ENCODE data around the gene ARID5B.
A peak's percentile ranks its signal among the peaks of the same experiment; 100 is the strongest.
"Not testable (repeated sequence)": the region's sequence is repeated elsewhere in the genome, so short reads cannot be mapped to it uniquely, and the experiment has no call there.

The ARID5B gene

GRCh38 chr10:61974601-61975390, 73.3 kb downstream of the ARID5B start:
- Histone ChIP-seq H3K36me3 (ENCODE audit: insufficient read depth, low read length) (no peaks in the 10 kb centered on the region), H3K4me1 (ENCODE audit: control insufficient read depth, insufficient read depth, low read length) (peaks cover 35% of the 10 kb centered on the region), H3K4me2 (ENCODE audit: low read length) (peak overlapping the region; percentile 72), H3K9ac (ENCODE audit: low read depth, low read length) (peak overlapping the region; percentile 5), H3K27me3 (ENCODE audit: control insufficient read depth, insufficient read depth, low read length) (no peaks in the 10 kb centered on the region), H3K9me3 (replicated peaks; ENCODE audit: low read length) (no peaks in the 10 kb centered on the region), H3K4me3 (ENCODE audit: low read length) (no peak overlapping the region)

- no peaks in the 10 kb centered on the region for H3K27me3 ChIP-seq (ENCODE audit: control insufficient read depth, insufficient read depth, low read length)
- H3K9ac ChIP-seq (ENCODE audit: low read depth, low read length): peak overlapping the region; percentile 5
- no peaks in the 10 kb centered on the region for H3K9me3 ChIP-seq (replicated peaks; ENCODE audit: low read length)
- no peaks in the 10 kb centered on the region for H3K36me3 ChIP-seq (ENCODE audit: insufficient read depth, low read length)
- H3K4me1 ChIP-seq (ENCODE audit: control insufficient read depth, insufficient read depth, low read length): peaks cover 31% of the 10 kb centered on the region
- peak overlapping the region; percentile 72 for H3K4me2 ChIP-seq (ENCODE audit: low read length)
- no peak overlapping the region for H3K4me3 ChIP-seq (ENCODE audit: low read length)
Measured at GRCh38 chr10:61975391-61975932, 74.0 kb downstream of the ARID5B start.

GRCh38 chr10:61976951-61977721, 75.6 kb downstream of the ARID5B start:
- peaks cover 21% of the 10 kb centered on the region for H3K4me1 ChIP-seq (ENCODE audit: control insufficient read depth, insufficient read depth, low read length)
- H3K4me2 ChIP-seq (ENCODE audit: low read length); H3K9me3 ChIP-seq (replicated peaks; ENCODE audit: low read length): not testable (repeated sequence)

GRCh38 chr10:61978965-61979364, 77.5 kb downstream of the ARID5B start:
- H3K27me3 ChIP-seq (ENCODE audit: control insufficient read depth, insufficient read depth, low read length): no peaks in the 10 kb centered on the region
- no peak overlapping the region for H3K4me2 ChIP-seq (ENCODE audit: low read length)
- peaks cover 19% of the 10 kb centered on the region for H3K4me1 ChIP-seq (ENCODE audit: control insufficient read depth, insufficient read depth, low read length)
- H3K36me3 ChIP-seq (ENCODE audit: insufficient read depth, low read length): no peaks in the 10 kb centered on the region
- no peaks in the 10 kb centered on the region for H3K9me3 ChIP-seq (replicated peaks; ENCODE audit: low read length)
- H3K4me3 ChIP-seq (ENCODE audit: low read length): no peak overlapping the region
- H3K9ac ChIP-seq (ENCODE audit: low read depth, low read length): no peak overlapping the region

More at GRCh38 chr10:61976951-61977721, 75.6 kb downstream of the ARID5B start:
- not testable (repeated sequence) for H3K4me3 ChIP-seq (ENCODE audit: low read length); H3K9ac ChIP-seq (ENCODE audit: low read depth, low read length); H3K36me3 ChIP-seq (ENCODE audit: insufficient read depth, low read length); H3K27me3 ChIP-seq (ENCODE audit: control insufficient read depth, insufficient read depth, low read length)

- Histone ChIP-seq H3K9ac (ENCODE audit: low read depth, low read length) (no peak overlapping the region), H3K27me3 (ENCODE audit: control insufficient read depth, insufficient read depth, low read length) (no peaks in the 10 kb centered on the region), H3K36me3 (ENCODE audit: insufficient read depth, low read length) (no peaks in the 10 kb centered on the region), H3K9me3 (replicated peaks; ENCODE audit: low read length) (no peaks in the 10 kb centered on the region), H3K4me3 (ENCODE audit: low read length) (no peak overlapping the region), H3K4me1 (ENCODE audit: control insufficient read depth, insufficient read depth, low read length) (no peaks in the 10 kb centered on the region), H3K4me2 (ENCODE audit: low read length) (no peak overlapping the region)
Measured at GRCh38 chr10:61981460-61981859, 80.0 kb downstream of the ARID5B start.

GRCh38 chr10:61983255-61983654, 81.8 kb downstream of the ARID5B start:
- Histone ChIP-seq H3K4me2 (ENCODE audit: low read length) (no peak overlapping the region), H3K9ac (ENCODE audit: low read depth, low read length) (no peak overlapping the region), H3K4me1 (ENCODE audit: control insufficient read depth, insufficient read depth, low read length) (no peaks in the 10 kb centered on the region), H3K9me3 (replicated peaks; ENCODE audit: low read length) (no peaks in the 10 kb centered on the region), H3K36me3 (ENCODE audit: insufficient read depth, low read length) (no peaks in the 10 kb centered on the region), H3K4me3 (ENCODE audit: low read length) (no peak overlapping the region), H3K27me3 (ENCODE audit: control insufficient read depth, insufficient read depth, low read length) (no peaks in the 10 kb centered on the region)

- H3K9ac ChIP-seq (ENCODE audit: low read depth, low read length): no peak overlapping the region
- H3K27me3 ChIP-seq (ENCODE audit: control insufficient read depth, insufficient read depth, low read length): no peaks in the 10 kb centered on the region
- H3K4me3 ChIP-seq (ENCODE audit: low read length): no peak overlapping the region
- H3K36me3 ChIP-seq (ENCODE audit: insufficient read depth, low read length): no peaks in the 10 kb centered on the region
- H3K9me3 ChIP-seq (replicated peaks; ENCODE audit: low read length): no peaks in the 10 kb centered on the region
- no peaks in the 10 kb centered on the region for H3K4me1 ChIP-seq (ENCODE audit: control insufficient read depth, insufficient read depth, low read length)
- H3K4me2 ChIP-seq (ENCODE audit: low read length): no peak overlapping the region
Measured at GRCh38 chr10:61984803-61985418, 83.4 kb downstream of the ARID5B start.

- no peaks in the 10 kb centered on the region for H3K4me1 ChIP-seq (ENCODE audit: control insufficient read depth, insufficient read depth, low read length)
- H3K9ac ChIP-seq (ENCODE audit: low read depth, low read length): no peak overlapping the region
- H3K27me3 ChIP-seq (ENCODE audit: control insufficient read depth, insufficient read depth, low read length): no peaks in the 10 kb centered on the region
- H3K36me3 ChIP-seq (ENCODE audit: insufficient read depth, low read length): no peaks in the 10 kb centered on the region
- no peaks in the 10 kb centered on the region for H3K9me3 ChIP-seq (replicated peaks; ENCODE audit: low read length)
- no peak overlapping the region for H3K4me3 ChIP-seq (ENCODE audit: low read length)
- no peak overlapping the region for H3K4me2 ChIP-seq (ENCODE audit: low read length)
Measured at GRCh38 chr10:61985715-61986114, 84.2 kb downstream of the ARID5B start.

- Histone ChIP-seq H3K4me2 (ENCODE audit: low read length) (no peak overlapping the region), H3K36me3 (ENCODE audit: insufficient read depth, low read length) (no peaks in the 10 kb centered on the region), H3K4me3 (ENCODE audit: low read length) (no peak overlapping the region), H3K9me3 (replicated peaks; ENCODE audit: low read length) (no peaks in the 10 kb centered on the region), H3K4me1 (ENCODE audit: control insufficient read depth, insufficient read depth, low read length) (no peaks in the 10 kb centered on the region), H3K27me3 (ENCODE audit: control insufficient read depth, insufficient read depth, low read length) (no peaks in the 10 kb centered on the region), H3K9ac (ENCODE audit: low read depth, low read length) (no peak overlapping the region)
Measured at GRCh38 chr10:61986382-61986781, 84.9 kb downstream of the ARID5B start.

- H3K4me2 ChIP-seq (ENCODE audit: low read length): no peak overlapping the region
- peaks cover 2% of the 10 kb centered on the region for H3K4me1 ChIP-seq (ENCODE audit: control insufficient read depth, insufficient read depth, low read length)
- no peaks in the 10 kb centered on the region for H3K36me3 ChIP-seq (ENCODE audit: insufficient read depth, low read length)
- no peak overlapping the region for H3K4me3 ChIP-seq (ENCODE audit: low read length)
- H3K27me3 ChIP-seq (ENCODE audit: control insufficient read depth, insufficient read depth, low read length): no peaks in the 10 kb centered on the region
- no peaks in the 10 kb centered on the region for H3K9me3 ChIP-seq (replicated peaks; ENCODE audit: low read length)
- no peak overlapping the region for H3K9ac ChIP-seq (ENCODE audit: low read depth, low read length)
Measured at GRCh38 chr10:61986788-61987492, 85.4 kb downstream of the ARID5B start.

GRCh38 chr10:61987537-61987936, 86.0 kb downstream of the ARID5B start:
- Histone ChIP-seq H3K36me3 (ENCODE audit: insufficient read depth, low read length) (no peaks in the 10 kb centered on the region), H3K4me1 (ENCODE audit: control insufficient read depth, insufficient read depth, low read length) (peaks cover 8% of the 10 kb centered on the region), H3K9me3 (replicated peaks; ENCODE audit: low read length) (no peaks in the 10 kb centered on the region), H3K4me3 (ENCODE audit: low read length) (no peak overlapping the region), H3K4me2 (ENCODE audit: low read length) (no peak overlapping the region), H3K27me3 (ENCODE audit: control insufficient read depth, insufficient read depth, low read length) (no peaks in the 10 kb centered on the region), H3K9ac (ENCODE audit: low read depth, low read length) (no peak overlapping the region)

All from skeletal muscle satellite cell (primary cell).